Germinal center (tissue), 1 donor: ENCODE measurements around the gene CYP4F12.

Experiments
- DNase-seq: peaks from one replicate; pipeline ENCODE4 v3.0.0; 2012; ENCODE audit warnings: mixed read lengths, low spot score

Gene CYP4F12, protein sequence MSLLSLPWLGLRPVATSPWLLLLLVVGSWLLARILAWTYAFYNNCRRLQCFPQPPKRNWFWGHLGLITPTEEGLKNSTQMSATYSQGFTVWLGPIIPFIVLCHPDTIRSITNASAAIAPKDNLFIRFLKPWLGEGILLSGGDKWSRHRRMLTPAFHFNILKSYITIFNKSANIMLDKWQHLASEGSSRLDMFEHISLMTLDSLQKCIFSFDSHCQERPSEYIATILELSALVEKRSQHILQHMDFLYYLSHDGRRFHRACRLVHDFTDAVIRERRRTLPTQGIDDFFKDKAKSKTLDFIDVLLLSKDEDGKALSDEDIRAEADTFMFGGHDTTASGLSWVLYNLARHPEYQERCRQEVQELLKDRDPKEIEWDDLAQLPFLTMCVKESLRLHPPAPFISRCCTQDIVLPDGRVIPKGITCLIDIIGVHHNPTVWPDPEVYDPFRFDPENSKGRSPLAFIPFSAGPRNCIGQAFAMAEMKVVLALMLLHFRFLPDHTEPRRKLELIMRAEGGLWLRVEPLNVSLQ

DNA sequence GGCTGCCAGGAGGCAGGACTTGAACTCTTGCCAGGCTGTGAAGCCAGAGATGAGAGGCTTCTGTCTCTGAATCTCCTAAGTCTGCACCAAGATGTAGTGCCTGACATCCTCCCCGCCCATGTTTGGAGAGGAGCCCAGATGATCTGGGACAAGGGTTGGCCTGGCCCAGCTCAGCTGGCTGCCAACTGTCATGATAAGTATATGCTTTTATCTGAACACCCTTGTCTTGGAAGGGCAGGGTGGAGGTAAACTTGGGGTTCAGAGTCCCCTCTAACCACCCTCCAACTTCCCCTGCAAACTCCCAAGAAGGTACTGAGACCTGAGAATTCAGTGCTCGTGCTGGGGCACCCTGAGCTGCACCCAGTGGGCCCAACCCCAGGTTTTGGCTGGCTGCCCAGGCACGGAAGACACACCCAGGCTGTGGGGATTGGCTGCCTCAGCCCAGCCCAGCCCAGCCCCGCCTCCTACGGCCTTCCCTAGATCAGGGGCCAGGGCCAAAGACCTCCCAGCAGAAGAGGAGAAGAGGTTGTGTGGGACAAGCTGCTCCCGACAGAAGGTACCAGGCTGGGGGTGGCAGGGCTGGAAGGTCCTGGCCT, at the start of gene CYP4F12:
TSS of gene CYP4F12 (plus strand) at position 508 of the 596 bp plus-strand sequence. CDS start 443 bp downstream, outside the sequence.
- no peak for DNase-seq

DNA sequence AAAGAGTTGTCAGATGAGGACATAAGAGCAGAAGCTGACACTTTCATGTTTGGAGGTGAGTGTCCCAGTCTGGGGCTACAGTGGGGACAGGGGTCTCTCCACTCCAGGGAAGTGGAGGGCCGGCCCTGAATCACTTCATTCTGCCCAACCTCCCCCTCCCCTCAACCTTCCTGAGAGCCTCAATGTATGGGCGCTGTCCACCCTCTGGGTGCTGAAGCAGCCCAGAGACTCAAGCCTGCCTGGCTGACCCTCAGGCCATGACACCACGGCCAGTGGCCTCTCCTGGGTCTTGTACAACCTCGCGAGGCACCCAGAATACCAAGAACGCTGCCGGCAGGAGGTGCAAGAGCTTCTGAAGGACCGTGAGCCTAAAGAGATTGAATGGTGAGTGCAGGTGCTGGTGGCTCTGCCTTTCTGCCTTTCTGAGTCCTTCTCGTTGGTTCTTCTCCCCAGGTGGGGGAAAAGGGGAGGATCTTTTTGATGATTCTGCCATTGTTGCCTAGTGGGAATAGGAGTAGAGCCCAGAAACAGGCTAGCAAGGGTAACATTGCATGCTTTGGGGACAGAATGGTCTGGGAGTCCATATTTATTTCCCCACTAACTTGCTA, 49.1 kb upstream of the CYP4F12 start:
- no peak for DNase-seq

DNA sequence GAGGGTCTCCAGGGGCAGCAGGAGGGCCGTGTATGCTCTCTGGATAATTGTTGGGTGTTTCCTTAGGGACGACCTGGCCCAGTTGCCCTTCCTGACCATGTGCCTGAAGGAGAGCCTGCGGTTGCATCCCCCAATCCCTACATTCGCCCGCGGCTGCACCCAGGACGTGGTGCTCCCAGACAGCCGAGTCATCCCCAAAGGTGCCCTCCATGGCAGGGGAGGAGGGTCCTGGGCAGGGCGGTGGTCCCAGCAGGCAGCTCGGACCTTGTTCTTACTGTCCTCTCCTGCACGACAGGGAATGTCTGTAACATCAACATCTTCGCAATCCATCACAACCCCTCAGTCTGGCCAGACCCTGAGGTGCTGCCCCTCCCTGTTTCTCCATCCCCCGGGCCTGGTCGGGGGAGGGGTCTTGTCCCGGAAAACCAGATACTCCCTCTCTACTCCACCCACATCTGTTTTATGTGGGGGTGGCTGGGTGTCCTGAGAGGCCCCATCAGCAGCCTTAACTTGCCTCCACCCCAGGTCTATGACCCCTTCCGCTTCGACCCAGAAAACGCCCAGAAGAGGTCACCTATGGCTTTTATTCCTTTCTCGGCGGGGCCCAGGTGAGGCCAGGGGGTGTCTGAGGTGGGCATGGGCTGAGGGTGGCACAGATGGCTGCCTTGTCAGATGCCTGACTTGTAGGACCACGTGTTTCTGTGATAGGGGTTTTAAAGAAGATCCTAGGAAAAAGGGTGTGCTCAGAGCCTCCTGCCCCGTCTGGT, 44.5 kb upstream of the CYP4F12 start:
- DNase-seq: no peak

DNA sequence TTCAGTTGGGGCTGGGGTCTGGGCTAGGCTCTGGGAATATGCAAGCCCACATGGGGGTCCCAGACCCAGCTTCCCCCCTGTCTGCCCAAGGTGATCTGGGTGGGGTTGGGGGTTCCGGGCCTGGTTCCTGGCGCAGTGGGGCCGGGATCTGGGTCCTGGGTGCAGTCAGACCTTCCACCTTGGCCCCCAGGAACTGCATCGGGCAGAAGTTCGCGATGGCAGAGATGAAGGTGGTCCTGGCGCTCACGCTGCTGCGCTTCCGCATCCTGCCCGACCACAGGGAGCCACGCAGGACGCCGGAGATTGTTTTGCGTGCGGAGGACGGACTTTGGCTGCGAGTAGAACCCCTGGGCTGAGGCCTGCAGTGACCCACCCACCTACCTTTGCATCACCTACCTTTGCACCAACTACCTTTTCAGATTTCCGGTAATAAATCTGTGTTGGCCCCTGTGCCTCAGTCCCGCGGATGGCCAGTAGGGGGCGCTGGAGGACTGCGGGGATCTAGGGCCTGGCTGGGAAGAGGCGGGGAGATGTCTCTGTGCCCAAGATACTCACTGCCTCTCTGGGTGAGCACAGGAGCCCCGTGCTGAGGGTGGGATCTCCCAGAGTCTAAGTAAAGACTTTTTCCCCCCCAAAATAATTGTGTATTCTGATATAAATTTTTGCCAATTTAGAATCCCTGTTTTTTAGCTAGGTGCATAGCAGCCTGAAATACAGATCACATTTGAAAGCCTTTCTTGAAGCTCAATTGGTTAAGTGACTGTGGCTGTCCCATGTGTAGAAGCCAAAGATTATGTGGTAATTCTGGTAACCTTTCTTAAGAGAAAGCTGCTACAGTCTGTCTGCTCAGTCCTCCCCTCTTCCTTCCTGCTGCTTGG, 43.6 kb upstream of the CYP4F12 start:
- peak; percentile 76 for DNase-seq

DNA sequence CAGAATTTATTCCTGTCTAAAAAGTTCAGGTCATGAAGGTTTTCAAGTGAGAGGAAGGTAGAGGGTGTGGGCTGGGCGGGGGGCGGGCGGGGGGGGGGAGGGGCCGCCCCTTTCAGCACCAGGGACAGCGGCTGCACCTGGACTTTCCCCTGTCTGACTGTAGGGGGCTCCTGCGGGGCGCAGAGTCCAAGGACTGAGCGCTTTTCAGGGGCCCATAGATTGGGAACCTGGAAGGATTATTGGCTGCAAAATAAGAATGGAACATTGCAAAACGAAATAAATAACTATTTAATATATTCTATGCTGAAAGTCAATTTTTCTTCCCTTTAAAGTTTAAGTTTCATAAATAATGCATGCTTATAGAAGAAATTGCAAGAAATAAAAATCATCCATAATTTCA, 41.1 kb upstream of the CYP4F12 start:
- peak; percentile 43 for DNase-seq

DNA sequence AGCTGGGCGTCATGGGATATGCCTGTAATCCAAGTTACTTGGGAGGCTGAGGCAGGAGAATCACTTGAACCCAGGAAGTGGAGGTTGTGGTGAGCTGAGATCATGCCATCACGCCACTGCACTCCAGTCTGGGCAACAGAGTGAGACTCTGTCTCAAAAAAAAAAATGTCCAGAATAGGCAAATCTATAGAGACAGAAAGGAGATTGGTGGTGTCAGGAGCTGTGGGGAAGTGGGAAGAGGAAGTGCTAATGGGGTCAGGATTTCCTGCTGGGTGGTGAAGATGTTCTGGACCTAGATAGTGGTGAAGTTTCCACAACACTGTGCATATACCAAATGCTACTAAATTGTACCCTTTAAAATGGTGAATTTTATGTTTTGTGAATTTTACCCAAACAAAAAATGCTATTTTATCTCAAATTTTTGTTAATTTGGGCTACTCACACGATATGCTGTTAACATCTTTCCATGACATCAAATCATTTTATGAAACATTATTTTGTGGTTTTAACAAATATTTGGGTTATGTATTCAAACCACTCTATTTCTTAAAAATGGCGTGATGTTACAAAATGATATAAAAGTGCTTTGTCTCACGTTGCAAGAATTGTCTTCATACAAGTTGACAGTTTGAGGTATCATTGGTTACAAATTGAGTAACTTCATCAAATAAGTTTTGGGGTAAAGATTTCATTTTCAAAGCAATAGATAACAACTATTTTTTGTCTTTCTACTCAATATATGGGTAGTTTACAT, 39.6 kb upstream of the CYP4F12 start:
- no peak for DNase-seq

DNA sequence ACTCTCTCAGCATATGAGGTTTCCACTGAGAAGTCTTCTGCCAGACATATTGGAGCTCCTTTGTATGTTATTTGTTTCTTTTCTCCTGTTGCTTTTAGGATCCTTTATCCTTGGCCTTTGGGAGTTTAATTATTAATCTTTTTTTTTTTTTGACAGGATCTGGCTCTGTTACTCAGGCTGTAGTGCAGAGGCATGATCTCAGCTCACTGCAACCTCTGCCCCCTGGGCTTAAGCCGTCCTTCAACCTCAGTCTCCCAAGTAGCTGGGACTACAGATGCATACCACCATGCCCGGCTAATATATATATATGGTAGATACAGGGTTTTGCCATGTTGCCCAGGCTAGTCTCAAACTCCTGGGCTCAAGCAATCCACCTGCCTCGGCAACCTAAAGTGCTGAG, 38.8 kb upstream of the CYP4F12 start:
- no peak for DNase-seq

DNA sequence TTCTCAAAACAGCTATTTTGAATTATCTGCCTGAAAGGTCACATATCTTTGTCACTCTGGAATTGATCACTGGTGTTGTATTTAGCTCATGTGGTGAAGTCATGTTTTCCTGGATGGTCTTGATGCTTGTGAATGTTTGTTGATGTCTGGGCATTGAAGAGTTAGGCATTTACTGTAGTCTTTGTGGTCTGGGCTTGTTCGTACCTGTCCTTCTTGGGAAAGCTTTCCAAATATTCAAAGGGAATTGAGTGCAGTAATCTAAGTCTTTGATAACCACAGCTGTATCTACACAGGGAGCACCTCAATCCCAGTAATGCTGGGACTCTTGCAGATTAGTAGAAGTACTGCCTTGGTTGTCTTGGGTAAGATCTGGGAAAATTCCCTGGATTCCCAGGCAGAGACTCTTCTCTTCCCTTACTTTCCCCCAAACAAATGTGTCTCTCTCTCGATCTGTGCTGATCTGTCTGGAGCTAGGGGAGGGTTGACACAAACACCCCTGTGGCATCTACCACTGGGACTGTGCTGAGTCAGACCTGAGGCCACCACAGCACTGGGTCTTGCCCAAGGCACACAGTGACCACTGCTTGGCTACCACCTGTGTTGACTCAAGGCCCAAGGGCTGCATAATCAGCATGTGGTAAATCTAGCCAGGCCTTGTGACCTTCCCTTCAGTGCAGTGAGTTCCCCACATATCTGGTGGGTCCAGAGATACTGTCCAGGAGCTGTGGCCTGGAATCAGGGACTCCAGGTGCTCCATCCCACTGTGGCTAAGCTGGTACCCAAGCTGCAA, 37.7 kb upstream of the CYP4F12 start:
- DNase-seq: no peak

DNA sequence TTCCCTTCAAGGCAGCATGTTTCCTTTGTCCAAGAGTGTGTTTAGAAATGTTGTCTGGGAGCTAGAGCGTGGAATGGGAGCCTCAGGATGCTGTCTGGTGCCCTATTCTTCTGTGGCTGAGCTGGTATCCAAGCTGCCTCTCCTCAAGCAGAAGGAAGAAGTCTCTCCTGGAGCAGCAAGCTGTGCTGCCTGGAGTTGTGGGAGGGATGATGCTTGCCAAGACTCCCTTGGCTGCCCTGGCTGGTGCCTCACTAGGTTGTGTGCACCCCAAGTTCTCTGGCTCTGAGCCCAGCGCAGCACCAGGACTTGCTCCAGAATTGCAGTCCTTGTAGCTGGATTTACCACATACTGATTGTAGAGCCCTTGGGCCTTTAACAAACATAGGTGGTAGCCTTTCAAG, 36.9 kb upstream of the CYP4F12 start:
- DNase-seq: no peak

DNA sequence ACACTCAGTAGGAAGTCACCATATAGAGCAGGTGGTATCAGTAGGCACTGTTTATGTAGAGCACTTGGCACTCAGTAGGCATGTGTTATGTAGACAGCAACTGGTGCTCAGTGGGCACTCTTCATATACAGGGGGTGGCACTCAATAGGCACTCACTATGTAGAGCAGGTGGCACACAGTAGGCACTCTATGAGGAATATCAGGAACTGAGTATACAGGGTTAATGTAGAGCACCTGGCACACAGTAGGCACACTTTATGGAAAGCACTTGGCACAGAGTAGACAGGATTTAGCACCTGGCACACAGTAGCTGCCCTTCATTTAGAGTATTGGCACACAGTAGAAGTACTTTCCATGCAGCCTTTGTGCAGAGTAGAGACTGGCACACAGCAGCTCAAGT, 33.3 kb upstream of the CYP4F12 start:
- no peak for DNase-seq

DNA sequence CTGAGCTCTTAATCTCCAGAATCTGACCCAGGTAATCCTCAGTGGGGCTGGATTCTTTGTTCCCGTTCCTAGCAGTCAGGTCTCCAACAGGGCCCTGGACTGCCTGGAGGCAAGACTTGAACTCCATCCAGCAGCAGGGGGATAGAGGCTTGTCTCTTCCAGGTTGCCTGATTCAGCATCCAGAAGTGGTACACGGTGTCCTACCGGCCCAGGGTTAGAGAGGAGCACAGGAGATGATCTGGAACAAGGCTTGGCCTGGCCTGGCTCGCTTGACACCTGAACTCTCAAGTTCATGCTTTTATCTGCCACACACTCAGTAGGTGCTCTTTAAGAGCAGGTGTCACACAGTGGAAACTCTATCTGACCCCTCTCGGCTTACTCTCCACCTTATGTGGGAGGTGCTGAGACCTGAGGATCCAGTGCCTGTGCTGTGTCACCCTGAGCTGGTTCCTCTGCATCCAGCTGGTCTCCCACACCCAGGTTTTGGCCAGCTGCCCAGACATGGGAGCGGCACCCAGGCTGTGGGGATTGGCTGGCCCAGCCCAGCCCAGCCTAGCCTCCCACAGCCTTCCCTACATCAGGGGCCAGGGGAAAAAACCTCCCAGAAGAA, 32.5 kb upstream of the CYP4F12 start, which contains the start of gene CYP4F3:
TSS of gene CYP4F3 (plus strand) at position 604 of the 610 bp plus-strand sequence. CDS start 519 bp downstream, outside the sequence.
- DNase-seq: no peak

DNA sequence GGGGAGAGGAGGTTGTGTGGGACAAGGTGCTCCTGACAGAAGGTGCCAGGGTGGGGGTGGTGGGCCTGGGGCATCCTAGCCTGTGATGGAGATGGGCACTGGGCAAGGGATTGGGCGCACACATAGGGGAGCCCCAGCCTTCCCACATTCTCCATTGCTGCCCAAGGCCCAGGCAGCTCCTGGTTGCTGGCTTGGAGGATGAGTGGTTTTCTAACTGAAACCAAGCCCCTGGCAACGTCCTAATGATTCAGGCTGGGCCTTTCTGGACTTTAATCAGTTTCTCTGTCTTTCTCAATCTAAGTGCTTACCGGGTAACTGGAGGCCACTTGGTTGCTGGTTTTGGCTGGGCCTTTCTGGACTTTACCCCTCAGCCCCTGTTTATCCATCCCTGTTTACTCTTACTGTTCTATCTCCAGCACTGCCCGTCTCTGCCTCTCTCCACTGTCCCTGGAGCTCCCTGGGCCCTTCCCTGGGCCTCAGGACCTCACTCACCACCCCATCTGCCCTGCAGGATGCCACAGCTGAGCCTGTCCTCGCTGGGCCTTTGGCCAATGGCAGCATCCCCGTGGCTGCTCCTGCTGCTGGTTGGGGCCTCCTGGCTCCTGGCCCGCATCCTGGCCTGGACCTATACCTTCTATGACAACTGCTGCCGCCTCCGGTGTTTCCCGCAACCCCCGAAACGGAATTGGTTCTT, 31.8 kb upstream of the CYP4F12 start:
- no peak for DNase-seq

DNA sequence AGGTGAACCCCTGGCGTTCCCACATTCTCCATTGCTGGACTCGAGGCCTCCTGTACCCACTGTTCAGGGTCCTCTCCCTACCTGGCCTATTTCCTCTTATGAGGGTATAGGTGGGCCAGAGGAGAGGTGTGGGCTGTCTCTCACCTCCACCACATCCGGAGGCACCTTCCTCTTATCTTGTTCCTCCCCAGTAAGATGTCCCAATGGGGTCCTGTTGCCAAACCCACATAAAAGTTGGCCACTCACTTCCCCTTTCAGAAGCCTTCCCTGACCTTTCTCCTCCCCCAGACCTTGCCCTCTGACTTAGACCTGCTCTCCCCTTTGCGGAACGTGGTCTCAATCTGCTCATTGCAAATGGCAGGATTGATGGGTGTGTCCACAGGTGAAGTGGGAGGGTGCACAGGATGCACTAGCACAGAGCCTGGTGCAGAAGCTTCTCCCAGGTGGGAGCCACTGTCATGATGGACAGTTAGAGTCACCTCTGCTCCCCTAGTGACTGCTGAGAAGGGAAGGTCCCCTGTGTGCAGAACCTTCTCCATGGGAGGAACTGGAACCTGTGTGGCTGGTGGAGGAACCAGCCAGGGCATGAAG, 30.9 kb upstream of the CYP4F12 start:
- DNase-seq: no peak

DNA sequence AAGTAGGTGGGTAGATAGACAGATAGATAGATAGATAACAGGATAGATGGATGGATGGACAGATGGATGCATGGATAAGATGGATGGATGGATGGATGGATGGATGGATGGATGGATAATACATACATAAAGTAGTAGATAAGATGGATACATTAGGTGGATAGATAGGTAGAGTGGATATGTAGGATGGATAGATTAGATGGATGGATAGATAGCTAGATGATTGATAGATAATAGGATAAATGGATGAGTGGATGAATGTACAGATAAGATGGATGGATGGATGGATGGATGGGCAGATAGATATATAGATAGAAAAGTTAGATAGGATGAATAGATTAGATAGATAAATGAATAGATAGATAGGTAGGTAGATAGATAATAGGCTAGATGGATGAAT, 30.1 kb upstream of the CYP4F12 start:
- DNase-seq: no peak

DNA sequence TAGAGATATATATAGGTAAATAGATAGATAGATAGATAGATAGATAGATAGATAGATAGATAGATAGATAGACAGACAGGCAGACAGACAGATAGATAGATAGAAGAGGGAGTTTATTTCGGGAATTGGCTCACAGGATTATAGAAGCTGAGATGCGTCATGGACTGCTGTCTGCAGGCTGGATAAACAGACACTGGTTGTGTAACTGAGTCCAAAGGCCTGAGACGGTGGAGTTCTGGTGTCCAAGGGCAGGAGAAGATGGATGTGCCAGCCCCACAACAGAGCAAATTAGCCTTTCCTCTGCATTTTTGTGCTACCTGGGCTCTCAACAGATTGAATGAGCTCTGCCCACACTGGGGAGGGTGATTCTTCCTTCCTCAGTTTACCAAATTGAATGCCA, 29.5 kb upstream of the CYP4F12 start:
- no peak for DNase-seq

DNA sequence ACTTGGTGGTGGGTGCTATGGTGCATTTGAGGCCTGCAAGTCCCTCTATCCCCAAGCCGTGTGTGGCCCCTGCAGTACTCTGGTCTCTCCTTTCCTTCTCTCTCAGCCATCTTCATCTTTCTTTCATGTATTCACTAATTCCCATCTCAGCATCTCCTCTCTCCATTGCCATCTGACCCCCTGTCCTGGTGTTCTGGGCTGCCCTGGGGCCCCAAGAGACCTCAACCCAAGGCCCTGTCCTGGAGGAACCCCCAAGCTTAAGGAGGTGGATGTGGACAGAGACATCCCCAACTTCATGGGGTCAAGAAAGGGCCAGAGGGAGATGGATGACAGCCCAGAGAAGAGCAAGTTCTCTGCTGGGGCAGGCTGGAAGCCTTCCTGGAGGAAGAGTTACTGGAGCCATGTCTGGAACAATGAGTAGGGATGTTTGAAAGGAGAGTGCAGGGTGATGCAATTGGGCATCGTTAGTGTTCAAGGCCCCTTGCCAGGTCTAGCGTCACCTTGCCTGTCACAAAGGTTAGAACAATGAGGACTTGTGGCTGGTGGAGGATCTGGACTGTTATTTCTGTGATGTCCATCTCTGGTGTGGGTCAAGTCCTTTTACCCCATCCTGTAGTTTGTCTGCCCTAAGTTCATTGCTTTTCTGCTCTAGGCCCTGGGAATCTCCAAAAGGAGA, 28.7 kb upstream of the CYP4F12 start:
- DNase-seq: no peak

DNA sequence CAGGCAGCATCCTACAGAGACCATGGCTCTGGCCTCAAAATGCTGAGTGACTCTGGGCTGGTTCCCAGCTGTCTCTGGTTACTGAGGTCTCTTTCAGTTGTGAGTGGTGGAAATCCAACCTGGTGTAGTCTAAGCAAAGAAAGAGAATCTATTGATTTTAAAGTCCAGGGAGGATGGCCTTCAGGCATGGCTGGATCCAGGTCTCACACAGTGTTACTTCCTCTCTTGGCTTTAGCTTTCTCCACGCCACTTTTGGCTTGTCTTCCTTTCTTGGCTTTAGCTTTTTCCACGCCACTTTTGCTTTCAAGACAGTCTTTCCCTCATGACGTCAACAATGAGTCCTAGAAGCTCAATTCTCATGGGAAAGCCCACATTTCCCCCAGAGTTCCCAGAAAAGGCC, 28.1 kb upstream of the CYP4F12 start:
- DNase-seq: no peak

DNA sequence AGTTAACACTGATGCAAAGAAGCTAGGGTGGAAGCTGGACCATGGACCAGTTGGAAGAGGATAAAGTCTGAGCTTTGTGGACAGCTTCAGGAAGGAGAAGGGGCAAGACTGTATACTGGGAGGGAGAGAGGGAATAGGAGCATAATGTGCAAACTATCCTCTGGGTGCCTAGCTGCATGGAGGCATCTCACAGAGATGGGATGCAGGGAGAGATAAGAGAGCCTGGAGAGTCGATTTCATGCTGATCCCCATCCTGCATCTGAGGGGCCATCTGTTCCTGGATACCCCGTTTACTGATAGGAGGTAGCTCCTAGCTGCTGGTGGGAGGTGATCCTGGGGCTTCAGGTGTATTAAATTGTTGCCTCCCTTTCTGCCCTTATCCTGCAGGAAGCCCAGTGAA, 23.4 kb upstream of the CYP4F12 start:
- DNase-seq: no peak
